Femur (tissue), 1 donor: ENCODE measurements around the gene TOP2A.
"Not testable (repeated sequence)": the region's sequence is repeated elsewhere in the genome, so short reads cannot be mapped to it uniquely, and the experiment has no call there.

Experiments used
- DNase-seq: peaks from one replicate; pipeline ENCODE4 v3.0.0-alpha.2; 2017

TOP2A gene

GRCh38 chr17:40431231-40431602 lies 13.5 kb upstream of the TOP2A start:
- DNase-seq = no peak

DNA sequence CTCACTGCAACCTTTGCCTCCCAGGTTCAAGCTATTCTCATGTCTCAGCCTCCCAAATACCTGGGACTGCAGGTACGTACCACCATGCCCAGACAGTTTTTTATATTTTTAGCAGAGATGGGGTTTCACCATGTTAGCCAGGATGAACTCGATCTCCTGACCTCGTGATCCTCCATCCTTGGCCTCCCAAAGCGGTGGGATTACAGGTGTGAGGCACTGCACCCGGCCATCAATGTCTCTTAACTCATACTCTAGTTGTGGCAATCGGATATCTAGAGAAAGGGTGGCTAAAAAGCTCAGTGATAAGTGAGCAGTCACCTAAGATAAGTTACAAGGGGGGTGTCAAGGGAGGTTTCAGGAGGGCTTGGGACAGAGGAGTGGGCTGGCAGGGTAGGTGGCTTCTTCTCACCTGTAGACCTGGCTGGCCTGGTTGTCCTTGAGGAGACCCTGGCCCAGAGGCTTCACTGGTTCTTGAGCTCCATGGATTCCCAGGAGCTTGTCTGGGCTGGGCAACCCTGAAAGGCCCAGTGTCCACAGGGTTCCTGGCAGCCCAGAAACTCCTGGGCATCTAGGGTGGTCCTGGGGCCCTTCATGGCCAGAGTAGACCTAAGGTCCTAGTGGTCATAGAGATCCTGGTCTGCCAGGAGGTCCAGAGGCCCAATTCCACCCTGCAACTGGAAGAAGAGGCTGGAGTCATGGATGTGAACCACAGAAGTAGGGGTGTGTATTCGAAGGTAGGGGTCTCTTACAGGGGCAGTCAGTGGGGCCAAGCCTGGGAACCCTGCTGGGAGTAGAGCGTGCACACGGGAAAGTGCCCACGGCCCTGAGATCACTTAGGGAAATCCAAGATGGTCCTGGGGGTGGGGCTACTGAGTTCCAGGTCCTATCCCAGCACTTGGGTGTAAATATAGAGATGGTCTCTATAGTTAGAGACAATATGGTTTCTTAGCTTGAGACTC lies 12.9 kb upstream of the TOP2A start:
- no peak for DNase-seq

- DNase-seq = no peak
Observed at GRCh38 chr17:40427002-40427491, 9.4 kb upstream of the TOP2A start.

DNA sequence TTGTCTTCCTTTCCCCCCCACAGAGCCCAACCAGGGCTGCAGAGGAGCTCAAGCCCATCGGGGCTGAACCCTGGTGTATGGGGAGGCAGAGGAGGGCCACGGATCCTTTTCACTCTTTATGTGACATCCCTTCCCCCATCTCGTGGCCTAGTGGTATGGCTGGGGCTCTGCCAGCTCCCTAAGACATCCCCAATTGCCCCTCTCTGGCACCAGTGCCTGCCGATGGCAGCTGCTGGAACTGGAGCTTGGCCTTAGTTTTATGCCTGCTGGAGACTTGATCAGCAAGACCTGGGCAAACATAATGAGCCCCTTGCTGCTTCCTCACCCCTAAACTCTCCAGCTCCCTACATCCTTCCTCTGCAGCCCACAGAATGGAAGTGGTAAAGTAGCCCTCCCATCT lies 8.0 kb upstream of the TOP2A start:
- no peak for DNase-seq

DNA sequence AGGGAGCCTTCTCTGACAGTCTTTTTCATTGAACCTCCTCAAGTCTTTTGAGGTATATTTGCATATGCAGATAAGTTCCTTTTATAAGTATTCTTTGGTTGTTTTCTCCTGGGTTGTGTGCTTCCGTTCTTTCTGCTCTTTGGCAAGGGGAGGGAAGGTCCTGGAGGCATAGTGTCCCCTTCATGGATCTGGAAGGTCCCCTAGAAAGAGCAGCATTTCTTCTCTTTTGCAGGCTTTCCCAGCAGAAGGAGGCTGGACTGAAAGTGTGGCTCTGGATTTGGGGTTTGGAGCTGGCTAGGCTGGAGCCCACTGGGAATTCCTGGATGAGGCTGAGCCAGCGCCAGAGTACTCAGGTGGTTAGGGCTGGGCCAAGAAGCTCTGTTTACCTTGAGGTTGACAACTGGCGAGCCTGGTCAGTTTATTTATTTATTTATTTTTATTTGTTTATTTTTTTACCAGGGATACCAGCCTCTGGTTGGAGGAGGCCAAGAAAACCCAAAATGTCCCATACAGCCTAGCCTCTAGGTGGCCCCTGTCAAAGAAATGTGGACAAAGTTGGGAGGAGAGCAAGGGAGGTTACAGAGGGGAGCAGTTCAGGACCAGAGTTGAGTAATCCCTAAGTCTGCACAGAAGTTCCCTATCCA lies 5.4 kb upstream of the TOP2A start:
- DNase-seq = no peak

DNA sequence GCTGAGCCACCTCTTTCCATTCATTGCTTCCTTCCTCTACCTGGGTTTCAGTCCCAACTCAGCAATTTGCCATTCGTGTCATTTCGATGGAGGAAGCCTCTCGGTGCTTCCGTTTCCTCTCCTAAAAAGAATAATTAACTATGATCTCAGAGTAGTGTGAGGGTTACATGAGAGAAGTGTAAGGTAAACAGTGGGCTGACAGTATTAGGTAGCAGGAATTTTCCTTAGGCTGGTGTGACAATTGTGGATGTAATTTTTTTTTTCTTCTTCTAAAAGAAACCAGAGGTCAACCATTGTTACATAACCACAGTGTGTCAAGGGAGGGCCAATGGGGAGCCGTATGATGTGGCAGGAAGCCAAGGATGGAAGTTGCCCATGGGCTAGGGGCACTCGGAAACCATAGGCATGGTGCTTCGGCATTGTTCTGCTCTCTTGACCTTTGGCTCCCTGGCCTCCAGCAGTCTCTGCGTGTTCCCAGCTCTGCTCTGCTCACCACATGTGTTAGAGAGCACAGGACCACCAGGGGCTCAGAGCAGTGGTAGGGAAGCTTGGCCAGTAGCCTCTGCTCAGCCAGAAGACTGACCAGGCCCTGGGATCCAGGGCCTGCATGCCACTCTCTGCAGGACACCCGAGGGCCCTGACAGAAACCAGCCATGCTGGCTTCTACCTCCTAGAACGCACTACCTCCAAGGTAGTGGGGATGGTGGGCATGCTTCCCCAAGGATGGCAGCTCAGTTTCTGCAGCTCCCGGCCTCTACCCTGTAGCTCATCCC lies 2.0 kb upstream of the TOP2A start:
- no peak for DNase-seq

DNA sequence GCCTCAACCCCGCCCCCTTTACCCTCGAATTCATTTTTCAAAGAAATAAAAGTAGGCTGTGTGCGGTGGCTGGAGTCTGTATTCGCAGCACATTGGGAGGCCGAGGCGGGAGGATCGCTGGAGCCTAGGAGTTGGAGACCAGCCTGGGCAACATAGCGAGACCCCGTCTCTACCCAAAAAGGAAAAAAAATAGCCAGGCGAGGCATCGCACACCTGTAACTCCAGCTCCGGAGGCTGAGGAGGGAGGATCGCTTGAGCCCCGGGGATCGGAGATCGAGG lies 671 bp upstream of the TOP2A start:
- DNase-seq = no peak

DNA sequence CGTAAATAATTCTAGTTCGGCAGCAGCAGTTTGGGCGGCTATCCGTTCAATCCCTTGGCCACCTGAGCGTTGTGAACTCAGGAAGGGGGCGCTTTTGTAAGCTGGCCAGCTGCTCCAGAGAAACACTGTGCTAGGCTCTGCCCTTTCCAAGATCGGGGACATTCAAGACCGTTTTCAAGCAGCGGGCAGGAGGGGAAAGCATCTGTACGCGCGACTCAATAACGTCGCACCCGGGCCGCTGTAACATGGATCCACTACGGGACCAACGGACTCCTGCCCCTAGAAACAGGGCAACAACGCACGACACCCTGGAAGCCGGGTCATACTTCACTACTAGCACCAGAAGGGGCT lies 463 bp downstream of the TOP2A start:
- DNase-seq = no peak

DNA sequence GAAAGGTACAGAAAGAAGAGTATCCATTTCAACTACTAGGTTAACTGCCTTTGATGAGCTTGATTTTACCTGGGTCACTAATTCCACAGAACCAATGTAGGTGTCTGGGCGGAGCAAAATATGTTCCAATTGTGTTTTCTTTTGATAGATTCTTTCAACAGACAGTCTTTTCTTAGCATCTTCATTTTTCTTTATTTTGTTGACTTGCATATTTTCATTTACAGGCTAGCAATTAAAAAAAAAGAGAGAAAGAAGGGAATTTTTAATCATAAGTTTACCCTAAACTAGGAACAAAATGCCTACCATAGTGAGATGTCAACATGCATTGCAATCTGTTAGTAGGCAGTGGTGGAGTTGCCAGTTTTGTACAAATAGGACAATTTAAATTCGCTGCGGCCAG lies 1.0 kb downstream of the TOP2A start:
- no peak for DNase-seq

DNA sequence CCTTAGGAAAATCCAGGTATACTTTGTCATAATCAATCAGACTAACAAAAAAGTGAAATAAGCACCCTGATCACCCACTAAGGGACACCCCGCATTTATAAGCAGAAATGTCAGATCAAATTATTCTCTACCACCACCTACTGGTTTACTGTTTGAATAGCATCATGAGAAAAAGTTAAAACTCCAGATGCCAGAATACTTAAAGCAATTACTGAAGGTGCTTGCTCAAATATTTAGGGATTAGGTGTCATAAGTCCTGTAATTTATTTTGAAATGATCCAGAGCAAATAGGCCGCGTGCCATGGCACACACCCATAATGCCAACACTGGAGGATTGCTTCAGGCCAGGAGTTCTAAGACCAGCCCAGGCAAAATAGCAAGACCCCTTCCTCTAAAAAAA lies 2.3 kb downstream of the TOP2A start:
- DNase-seq = no peak

GRCh38 chr17:40414312-40414711 lies 3.4 kb downstream of the TOP2A start:
- not testable (repeated sequence) for DNase-seq

GRCh38 chr17:40412880-40413279 lies 4.8 kb downstream of the TOP2A start:
- no peak for DNase-seq

- no peak for DNase-seq
Observed at GRCh38 chr17:40411821-40412220, 5.9 kb downstream of the TOP2A start.

DNA sequence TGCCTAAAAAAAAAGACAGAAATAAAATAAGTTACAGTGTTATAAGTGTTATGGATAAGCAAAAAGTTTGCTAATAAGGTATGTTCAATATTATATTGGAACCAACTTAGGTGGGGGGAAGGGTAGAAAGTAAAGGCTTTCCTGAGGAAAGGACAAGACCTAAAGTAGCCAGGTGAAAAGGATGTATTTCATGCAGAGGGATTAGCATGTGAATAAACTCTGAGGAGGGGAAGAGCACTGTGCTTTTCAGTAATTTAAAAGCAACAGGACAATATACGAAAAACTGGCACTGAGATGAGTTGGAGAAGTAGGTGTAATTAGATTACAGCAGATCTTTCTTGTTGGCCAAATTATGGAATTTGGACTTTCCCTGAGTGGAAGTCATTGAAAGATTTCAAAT lies 7.6 kb downstream of the TOP2A start:
- no peak for DNase-seq

DNA sequence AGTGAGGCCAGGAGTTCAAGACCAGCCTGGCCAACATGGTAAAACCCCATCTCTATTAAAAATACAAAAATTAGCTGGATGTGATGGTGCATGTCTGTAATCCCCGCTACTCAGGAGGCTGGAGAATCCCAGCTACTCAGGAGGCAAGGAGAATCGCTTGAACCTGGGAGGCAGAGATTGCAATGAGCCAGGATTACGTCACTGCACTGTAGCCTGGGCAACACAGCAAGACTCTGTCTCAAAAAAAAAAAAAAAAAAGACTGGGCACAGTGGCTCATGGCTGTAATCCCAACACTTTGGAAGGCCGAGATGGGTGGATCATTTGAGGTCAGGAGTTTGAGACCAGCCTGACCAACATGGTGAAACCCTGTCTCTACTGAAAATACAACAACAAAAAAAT lies 8.2 kb downstream of the TOP2A start:
- not testable (repeated sequence) for DNase-seq

GRCh38 chr17:40407460-40407859 lies 10.2 kb downstream of the TOP2A start:
- no peak for DNase-seq

- DNase-seq = no peak
Observed at GRCh38 chr17:40404003-40404402, 13.7 kb downstream of the TOP2A start.

DNA sequence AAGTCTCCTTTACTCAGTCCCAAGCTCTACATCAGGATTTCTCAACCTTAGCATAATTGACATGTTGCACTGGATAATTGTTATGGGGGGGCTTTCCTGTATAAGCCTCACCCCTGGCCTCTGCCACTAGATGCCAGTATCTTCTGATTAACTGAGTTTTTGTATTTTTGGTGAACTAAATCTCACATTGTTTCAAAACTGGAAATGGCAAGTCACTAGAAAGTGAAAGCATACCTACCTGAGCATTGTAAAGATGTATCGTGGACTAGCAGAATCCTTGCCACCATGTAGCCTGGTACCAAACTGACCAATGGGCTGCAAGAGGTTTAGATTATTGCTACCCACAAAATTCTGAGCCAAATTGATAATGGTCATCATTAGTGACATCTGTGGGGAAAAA lies 15.0 kb downstream of the TOP2A start:
- no peak for DNase-seq

DNA sequence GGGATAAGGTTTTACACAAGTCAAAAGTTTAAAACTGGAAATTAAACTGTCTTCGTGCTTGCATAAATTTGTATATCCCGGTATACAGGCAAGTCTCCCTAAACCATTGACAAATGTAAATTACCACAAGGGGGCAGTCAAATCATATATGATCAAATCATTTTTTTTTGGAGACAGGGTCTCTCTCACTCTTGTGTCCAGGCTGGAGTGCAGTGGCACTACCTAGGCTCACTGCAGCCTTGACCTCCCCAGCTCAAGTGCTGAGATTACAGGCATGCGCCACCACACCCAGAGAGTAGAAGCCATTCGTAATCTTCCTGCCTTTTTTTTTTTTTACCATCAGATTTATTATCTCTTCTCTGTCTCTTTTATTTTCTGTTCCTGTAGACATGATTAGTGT lies 18.5 kb downstream of the TOP2A start:
- DNase-seq = no peak

GRCh38 chr17:40386555-40386954 lies 31.1 kb downstream of the TOP2A start:
- not testable (repeated sequence) for DNase-seq

GRCh38 chr17:40382251-40382650 lies 35.4 kb downstream of the TOP2A start:
- DNase-seq = no peak

- DNase-seq = no peak
Observed at GRCh38 chr17:40378966-40379365, 38.7 kb downstream of the TOP2A start.

- DNase-seq = no peak
Observed at GRCh38 chr17:40377832-40378231, 39.9 kb downstream of the TOP2A start.

DNA sequence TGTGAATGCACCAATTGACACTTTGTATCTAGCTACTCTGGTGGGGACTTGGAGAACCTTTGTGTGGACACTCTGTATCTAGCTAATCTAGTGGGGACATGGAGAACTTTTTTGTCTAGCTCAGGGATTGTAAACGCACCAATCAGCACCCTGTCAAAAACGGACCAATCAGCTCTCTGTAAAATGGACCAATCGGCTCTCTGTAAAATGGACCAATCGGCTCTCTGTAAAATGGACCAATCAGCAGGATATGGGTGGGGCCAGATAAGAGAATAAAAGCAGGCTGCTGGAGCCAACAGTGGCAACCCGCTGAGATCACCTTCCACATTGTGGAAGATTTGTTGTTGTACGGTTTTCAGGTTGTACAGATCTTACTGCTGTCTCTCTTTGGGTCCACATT lies 41.2 kb downstream of the TOP2A start:
- not testable (repeated sequence) for DNase-seq
